Muscle of leg (tissue), 11 donors: Measurements from ENCODE around the gene CPA4. TPM values are rescaled to one million over a fixed set of nuclear protein-coding genes. Genes with fewer than 3 reads are reported as not detected.

ENCODE experiments used
- DNase-seq: peaks from one replicate; pipeline ENCODE4 v3.0.0; 2013
- H3K27ac ChIP-seq: one replicate; pipeline ENCODE4 v1.5.1; 2013; ENCODE audit warnings: mild to moderate bottlenecking, low read length, control low read depth
- H3K27me3 ChIP-seq: one replicate; pipeline ENCODE4 v1.6.1; 2013; ENCODE audit warnings: low read length; ENCODE audit not compliant: control insufficient read depth, insufficient read depth
- H3K36me3 ChIP-seq: one replicate; pipeline ENCODE4 v1.6.1; 2013; ENCODE audit warnings: low read length; ENCODE audit not compliant: control insufficient read depth, insufficient read depth
- H3K4me1 ChIP-seq: one replicate; pipeline ENCODE4 v1.6.1; 2013; ENCODE audit warnings: low read length; ENCODE audit not compliant: control insufficient read depth, insufficient read depth
- H3K4me3 ChIP-seq: one replicate; pipeline ENCODE4 v1.5.1; 2013; ENCODE audit warnings: low read length, control low read depth
- H3K9me3 ChIP-seq: replicated peaks from 2 replicates; pipeline ENCODE4 v1.6.1; 2013; ENCODE audit warnings: low read depth, low read length; ENCODE audit not compliant: control insufficient read depth
- WGBS: methylation state at CpG from one replicate; pipeline ENCODE4 v1.1.5; 2013; ENCODE audit warnings: missing lambda C conversion rate; ENCODE audit not compliant: insufficient coverage; 5-methylcytosine and 5-hydroxymethylcytosine counted together
- polyA plus RNA-seq, 8 donors: library from polyadenylated mRNA; unstranded; fragments of 120-200 nt; gene quantifications; one replicate each; pipeline versions ENCODE4 v1.2.1 to v1.2.3, GENCODE V29; 2013; ENCODE audit warnings: inconsistent platforms in 1 of 8, low replicate concordance in 1 of 8; ENCODE audit not compliant: insufficient read length in 8 of 8, insufficient read depth in 1 of 8
- total RNA-seq: library from RNA; stranded (reverse); fragments of 120-200 nt; gene quantifications from one replicate; pipeline ENCODE4 v1.2.4, GENCODE V29; 2013

The CPA4 gene
- total and polyA plus RNA-seq, 9 donors: 0.87 to 3.1 (median 1.3) TPM

GRCh38 chr7:130363026-130363847, 70.3 kb downstream of the CPA4 start:
- no peaks in the 10 kb centered on the region for H3K27me3 ChIP-seq
- H3K9me3 ChIP-seq: peaks cover 19% of the 10 kb centered on the region
- H3K36me3 ChIP-seq: no peaks in the 10 kb centered on the region
- peak; percentile 54 for DNase-seq
- H3K4me3 ChIP-seq: no peak overlapping the region
- WGBS: 82% methylated on average over 7 of the region's 8 CpGs
- peak overlapping the region; percentile 98 for H3K27ac ChIP-seq
- H3K4me1 ChIP-seq: peaks cover 59% of the 10 kb centered on the region

- H3K4me1 ChIP-seq: peaks cover 71% of the 10 kb centered on the region
- H3K9me3 ChIP-seq: peaks cover 13% of the 10 kb centered on the region
- no peak for DNase-seq
- H3K4me3 ChIP-seq: no peak overlapping the region
- H3K27me3 ChIP-seq: no peaks in the 10 kb centered on the region
- WGBS: 81% methylated on average over 3 of the region's 4 CpGs
- H3K27ac ChIP-seq: peak overlapping the region; percentile 98
- no peaks in the 10 kb centered on the region for H3K36me3 ChIP-seq
Observed at GRCh38 chr7:130364451-130364850, 71.5 kb downstream of the CPA4 start.

- H3K4me1 ChIP-seq: peaks cover 77% of the 10 kb centered on the region
- peak overlapping the region; percentile 98 for H3K27ac ChIP-seq
- peak overlapping the region; percentile 8 for H3K4me3 ChIP-seq
Observed at GRCh38 chr7:130365088-130365487, 72.1 kb downstream of the CPA4 start.

GRCh38 chr7:130365511-130366441, 72.8 kb downstream of the CPA4 start:
- H3K4me3 ChIP-seq: peak overlapping the region; percentile 24
- H3K36me3 ChIP-seq: no peaks in the 10 kb centered on the region
- H3K27ac ChIP-seq: peak overlapping the region; percentile 98
- DNase-seq: peak; percentile 97
- peaks cover 1% of the 10 kb centered on the region for H3K9me3 ChIP-seq
- 36% methylated on average over 6 of the region's 15 CpGs for WGBS
- peaks cover 82% of the 10 kb centered on the region for H3K4me1 ChIP-seq
- H3K27me3 ChIP-seq: no peaks in the 10 kb centered on the region

More at GRCh38 chr7:130365088-130365487, 72.1 kb downstream of the CPA4 start:
- DNase-seq: peak; percentile 60
- no CpG with 5 or more reads among the region's 2 CpGs for WGBS
- H3K9me3 ChIP-seq: peaks cover 6% of the 10 kb centered on the region
- no peaks in the 10 kb centered on the region for H3K36me3 ChIP-seq
- no peaks in the 10 kb centered on the region for H3K27me3 ChIP-seq

GRCh38 chr7:130366564-130366963, 73.6 kb downstream of the CPA4 start:
- DNase-seq: no peak
- Histone ChIP-seq H3K4me1 (peaks cover 88% of the 10 kb centered on the region), H3K27ac (peak overlapping the region; percentile 98), H3K9me3 (no peaks in the 10 kb centered on the region), H3K27me3 (no peaks in the 10 kb centered on the region), H3K4me3 (peak overlapping the region; percentile 24), H3K36me3 (no peaks in the 10 kb centered on the region)
- 70% methylated on average over 4 of the region's 6 CpGs for WGBS

GRCh38 chr7:130367088-130367755, 74.3 kb downstream of the CPA4 start:
- Histone ChIP-seq H3K27ac (peak overlapping the region; percentile 98), H3K4me3 (no peak overlapping the region), H3K4me1 (peaks cover 95% of the 10 kb centered on the region), H3K27me3 (no peaks in the 10 kb centered on the region), H3K36me3 (no peaks in the 10 kb centered on the region), H3K9me3 (no peaks in the 10 kb centered on the region)
- DNase-seq: no peak
- WGBS: 71% methylated on average over 3 of the region's 13 CpGs

- no peaks in the 10 kb centered on the region for H3K36me3 ChIP-seq
- WGBS: 83% methylated on average over 16 of the region's 19 CpGs
- H3K4me1 ChIP-seq: peaks cover 95% of the 10 kb centered on the region
- no peak for DNase-seq
- peak overlapping the region; percentile 98 for H3K27ac ChIP-seq
- no peaks in the 10 kb centered on the region for H3K9me3 ChIP-seq
- no peak overlapping the region for H3K4me3 ChIP-seq
- no peaks in the 10 kb centered on the region for H3K27me3 ChIP-seq
Observed at GRCh38 chr7:130367836-130368746, 75.1 kb downstream of the CPA4 start.

- H3K27ac ChIP-seq: peak overlapping the region; percentile 98
- no peaks in the 10 kb centered on the region for H3K27me3 ChIP-seq
- DNase-seq: no peak
- no peaks in the 10 kb centered on the region for H3K9me3 ChIP-seq
- peaks cover 94% of the 10 kb centered on the region for H3K4me1 ChIP-seq
- no peak overlapping the region for H3K4me3 ChIP-seq
- no peaks in the 10 kb centered on the region for H3K36me3 ChIP-seq
- 41% methylated on average over 7 of the region's 10 CpGs for WGBS
Observed at GRCh38 chr7:130369110-130369711, 76.2 kb downstream of the CPA4 start.
